HG02970 (cell line): Measurements from ENCODE around the gene CD33.
"Not testable (repeated sequence)": the region's sequence is repeated elsewhere in the genome, so short reads cannot be mapped to it uniquely, and the experiment has no call there.

ENCODE experiments used
- ATAC-seq: cut with Tn5 transposase; IDR thresholded peaks from one replicate; pipeline ENCODE4 v1.9.1; 2021; ENCODE audit warnings: mild to moderate bottlenecking, moderate library complexity, moderate number of reproducible peaks; ENCODE audit not compliant: unreplicated experiment, low FRiP score

The CD33 gene

GRCh38 chr19:51224898-51225393 is at the start of gene CD33:
CD33 (plus strand) TSS chr19:51225080; CDS start chr19:51225119, 39 bp downstream.
- ATAC-seq, result not testable (repeated sequence)

- no peak for ATAC-seq
These were observed 45.6 kb upstream of the CD33 start for GRCh38 chr19:51179256-51179655.

GRCh38 chr19:51181377-51181912 is 43.4 kb upstream of the CD33 start:
- ATAC-seq, result no peak

GRCh38 chr19:51181913-51182419 is 42.9 kb upstream of the CD33 start:
- no peak for ATAC-seq

- no peak for ATAC-seq
These were observed 41.3 kb upstream of the CD33 start for GRCh38 chr19:51183629-51184028.

- no peak for ATAC-seq
These were observed 39.6 kb upstream of the CD33 start for GRCh38 chr19:51185069-51185867.

GRCh38 chr19:51185868-51186215 is 39.0 kb upstream of the CD33 start:
- no peak for ATAC-seq

GRCh38 chr19:51186323-51186722 is 38.6 kb upstream of the CD33 start:
- ATAC-seq, result no peak

- ATAC-seq, result no peak
These were observed 37.3 kb upstream of the CD33 start for GRCh38 chr19:51187395-51188226.

- ATAC-seq, result no peak
These were observed 36.7 kb upstream of the CD33 start for GRCh38 chr19:51188227-51188559.

GRCh38 chr19:51192689-51193088 is 32.2 kb upstream of the CD33 start:
- ATAC-seq, result no peak

- ATAC-seq, result no peak
These were observed 30.2 kb upstream of the CD33 start for GRCh38 chr19:51194527-51195315.

- no peak for ATAC-seq
These were observed 29.6 kb upstream of the CD33 start for GRCh38 chr19:51195316-51195586.

GRCh38 chr19:51195616-51196015 is 29.3 kb upstream of the CD33 start:
- no peak for ATAC-seq

- ATAC-seq, result no peak
These were observed 28.7 kb upstream of the CD33 start for GRCh38 chr19:51196181-51196580.

GRCh38 chr19:51198641-51199040 is 26.2 kb upstream of the CD33 start:
- no peak for ATAC-seq

- no peak for ATAC-seq
These were observed 24.7 kb upstream of the CD33 start for GRCh38 chr19:51200071-51200666.

GRCh38 chr19:51201712-51202111 is 23.2 kb upstream of the CD33 start:
- no peak for ATAC-seq

- ATAC-seq, result no peak
These were observed 21.0 kb upstream of the CD33 start for GRCh38 chr19:51203916-51204315.

GRCh38 chr19:51204321-51204720 is 20.6 kb upstream of the CD33 start:
- no peak for ATAC-seq
